SU-DHL-6 (cell line): ENCODE data around the gene NUB1.

ENCODE experiments used
- EZH2phosphoT487 ChIP-seq: fragments of 200-600 bp; sonication (generic), shearing (Covaris generic); conservative IDR thresholded peaks from 2 replicates; pipeline ENCODE4 v1.6.1; 2018; ENCODE audit warnings: mild to moderate bottlenecking, antibody characterized with exemption, low read length, moderate library complexity, mixed read lengths
- TF ChIP-seq, protein P1 (sequence below): fragments of 200-600 bp; sonication (generic); IDR thresholded peaks from one replicate; pipeline ENCODE4 v1.5.1; 2017; ENCODE audit warnings: antibody characterized with exemption, mild to moderate bottlenecking, low read length, moderate library complexity; ENCODE audit not compliant: insufficient read depth, poor library complexity, severe bottlenecking

DNA sequence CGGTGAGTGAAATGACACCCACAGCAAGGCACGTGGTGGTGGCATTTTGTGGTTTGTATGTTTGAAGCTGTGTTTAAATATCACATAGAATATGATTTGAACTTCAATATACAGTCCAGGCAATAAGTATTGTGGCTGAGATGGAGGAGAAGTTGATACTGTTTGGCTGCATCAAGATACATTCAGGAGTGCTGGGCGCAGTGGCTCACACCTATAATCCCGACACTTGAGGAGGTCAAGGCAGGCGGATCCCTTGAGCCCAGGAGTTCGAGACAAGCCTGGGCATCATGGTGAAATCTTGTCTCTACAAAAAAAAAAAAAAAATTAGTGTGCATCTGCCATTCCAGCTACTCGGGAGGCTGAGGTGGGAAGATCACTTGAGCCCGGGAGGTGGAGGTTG, 35.2 kb upstream of the NUB1 start:
- TF ChIP-seq, protein P1, sequence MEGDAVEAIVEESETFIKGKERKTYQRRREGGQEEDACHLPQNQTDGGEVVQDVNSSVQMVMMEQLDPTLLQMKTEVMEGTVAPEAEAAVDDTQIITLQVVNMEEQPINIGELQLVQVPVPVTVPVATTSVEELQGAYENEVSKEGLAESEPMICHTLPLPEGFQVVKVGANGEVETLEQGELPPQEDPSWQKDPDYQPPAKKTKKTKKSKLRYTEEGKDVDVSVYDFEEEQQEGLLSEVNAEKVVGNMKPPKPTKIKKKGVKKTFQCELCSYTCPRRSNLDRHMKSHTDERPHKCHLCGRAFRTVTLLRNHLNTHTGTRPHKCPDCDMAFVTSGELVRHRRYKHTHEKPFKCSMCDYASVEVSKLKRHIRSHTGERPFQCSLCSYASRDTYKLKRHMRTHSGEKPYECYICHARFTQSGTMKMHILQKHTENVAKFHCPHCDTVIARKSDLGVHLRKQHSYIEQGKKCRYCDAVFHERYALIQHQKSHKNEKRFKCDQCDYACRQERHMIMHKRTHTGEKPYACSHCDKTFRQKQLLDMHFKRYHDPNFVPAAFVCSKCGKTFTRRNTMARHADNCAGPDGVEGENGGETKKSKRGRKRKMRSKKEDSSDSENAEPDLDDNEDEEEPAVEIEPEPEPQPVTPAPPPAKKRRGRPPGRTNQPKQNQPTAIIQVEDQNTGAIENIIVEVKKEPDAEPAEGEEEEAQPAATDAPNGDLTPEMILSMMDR, result no peak
- TF ChIP-seq EZH2phosphoT487, result no peak
